Panc1 (cell line): Measurements from ENCODE around the gene ZNF652. TPM values are rescaled to one million over a fixed set of nuclear protein-coding genes. Genes with fewer than 3 reads are reported as not detected.

Experiments used
- ATAC-seq: fragments of 200-7000 bp; cut with Tn5 transposase; 2 replicates; pipeline ENCODE4 v1.9.1; 2020; ENCODE audit warnings: mild to moderate bottlenecking, moderate library complexity
- BruUV-seq: library from RNA; stranded (reverse); fragments of 400-500 nt; replicated peaks from 2 replicates; lab custom pipeline; 2021; lab: Mats Ljungman, UMichigan
- CTCF ChIA-PET: fragments of 300-600 bp; sonication (Branson Sonifier 250); formaldehyde crosslinking; loops from one replicate; lab custom pipeline; 2022; ENCODE audit warnings: antibody characterized with exemption; lab: Charles Lee
- POLR2A ChIA-PET: fragments of 300-600 bp; sonication (Branson Sonifier 250); formaldehyde crosslinking; loops from one replicate; lab custom pipeline; 2022; ENCODE audit warnings: antibody characterized with exemption; lab: Charles Lee
- DNase-seq: peaks from one replicate; pipeline ENCODE4 v3.0.0-alpha.2; 2010; ENCODE audit warnings: low read depth, low spot score
- H3K27ac ChIP-seq: 2 replicates; pipeline ENCODE4 v1.5.1; 2011; ENCODE audit warnings: mild to moderate bottlenecking, low read length, inconsistent platforms
- H3K27me3 ChIP-seq: fragments of 200-500 bp; sonication (Bioruptor generic); 2 replicates; pipeline ENCODE4 v1.6.0; 2014; ENCODE audit warnings: low read length, inconsistent platforms; ENCODE audit not compliant: control insufficient read depth, insufficient read depth
- H3K36me3 ChIP-seq: fragments of 200-500 bp; sonication (Bioruptor generic); 2 replicates; pipeline ENCODE4 v1.5.1; 2014; ENCODE audit warnings: inconsistent platforms, mild to moderate bottlenecking, low read length, moderate library complexity; ENCODE audit not compliant: control insufficient read depth, insufficient read depth
- H3K4me1 ChIP-seq: 2 replicates; pipeline ENCODE4 v1.5.1; 2011; ENCODE audit warnings: inconsistent platforms, mild to moderate bottlenecking, low read length, moderate library complexity; ENCODE audit not compliant: control insufficient read depth, insufficient read depth
- H3K4me3 ChIP-seq, 2 experiments: 2 replicates each; pipeline ENCODE4 v1.5.1; 2011 to 2012; ENCODE audit warnings: low read depth in 2 of 2, low read length in 2 of 2, mild to moderate bottlenecking in 2 of 2, inconsistent platforms in 1 of 2, moderate library complexity in 1 of 2
- H3K9me3 ChIP-seq: fragments of 200-500 bp; sonication (Bioruptor generic); 2 replicates; pipeline ENCODE4 v1.5.1; 2014; ENCODE audit warnings: low read depth, mild to moderate bottlenecking, inconsistent platforms, low read length, moderate library complexity; ENCODE audit not compliant: control insufficient read depth, insufficient read depth
- CTCF ChIP-seq: fragments of 450-650 bp; IDR thresholded peaks from 2 replicates; pipeline ENCODE4 v1.5.1; 2017; ENCODE audit warnings: mild to moderate bottlenecking
- POLR2AphosphoS5 ChIP-seq: IDR thresholded peaks from 2 replicates; pipeline ENCODE4 v1.6.1; 2012; ENCODE audit warnings: mild to moderate bottlenecking, low read depth, low read length, moderate library complexity
- REST ChIP-seq, 2 experiments: IDR thresholded peaks; 2 replicates each; pipeline ENCODE4 v1.6.1; 2011 to 2012; ENCODE audit warnings: low read depth in 2 of 2, control low read depth in 1 of 2, low read length in 1 of 2, mild to moderate bottlenecking in 1 of 2, moderate library complexity in 1 of 2; ENCODE audit not compliant: insufficient read depth in 1 of 2
- SIN3A ChIP-seq: IDR thresholded peaks from 2 replicates; pipeline ENCODE4 v1.6.1; 2012; ENCODE audit warnings: low read depth, mild to moderate bottlenecking, low read length, moderate library complexity, borderline replicate concordance; ENCODE audit not compliant: insufficient read depth
- TCF7L2 ChIP-seq: IDR thresholded peaks from 2 replicates; pipeline ENCODE4 v1.6.1; 2011; ENCODE audit warnings: mild to moderate bottlenecking, low read depth, low read length, inconsistent platforms
- in situ Hi-C: cut with HindIII; loops from 2 replicates; pipeline ENCODE4 v1.10.0; 2016; ENCODE audit warnings: low sequenced_read_pairs, low pct_unique_long_range_greater_than_20kb
- intact Hi-C: fragments of 100-400 bp; cut with micrococcal nuclease; formaldehyde crosslinking; loops from one replicate; pipeline ENCODE4 v1.10.0; 2022; ENCODE audit not compliant: unreplicated experiment
- total RNA-seq: library from RNA; stranded (reverse); gene quantifications from one replicate; pipeline ENCODE4 v1.2.1, GENCODE V29; 2021; ENCODE audit not compliant: unreplicated experiment

Gene ZNF652
- total RNA-seq, 1 experiment from 2014 or later, result 42.4 TPM

GRCh38 chr17:49357516-49357915, 4.5 kb downstream of the ZNF652 start:
- no TSS peak for BruUV-seq
- H3K27ac ChIP-seq, result no peak overlapping the region
- intact Hi-C loops (no loop called here), in situ Hi-C loops (no loop called here)
- H3K4me3 ChIP-seq, result no peak overlapping the region
- H3K9me3 ChIP-seq, result no peaks in the 10 kb centered on the region
- TF ChIP-seq REST (IDR thresholded peaks at IDR 0.05; ENCODE audit: insufficient read depth in 1 of 2, low read depth in 2 of 2, low read length in 1 of 2) (no peak), POLR2AphosphoS5 (no peak), SIN3A (no peak), TCF7L2 (no peak), CTCF (no peak)
- no peaks in the 10 kb centered on the region; the same call in 1 of the 2 replicates for H3K36me3 ChIP-seq
- DNase-seq (no peak), ATAC-seq (no peak)
- CTCF ChIA-PET, result interaction anchor here (0.7 kb wide), 1 partner anchor 118 kb away, joined by 7 read pairs; no protein-coding TSS in a partner anchor
- peaks cover 27% of the 10 kb centered on the region for H3K4me1 ChIP-seq
- H3K27me3 ChIP-seq, result no peaks in the 10 kb centered on the region
- POLR2A ChIA-PET, result interaction anchor here (0.7 kb wide), 1 partner anchor 11 kb away, joined by 4 read pairs; no protein-coding TSS in a partner anchor

GRCh38 chr17:49356320-49356719, 5.7 kb downstream of the ZNF652 start:
- no TSS peak for BruUV-seq
- Histone ChIP-seq H3K4me1 (peaks cover 27% of the 10 kb centered on the region), H3K9me3 (no peaks in the 10 kb centered on the region), H3K36me3 (no peaks in the 10 kb centered on the region; the same call in 1 of the 2 replicates), H3K4me3 (no peak overlapping the region), H3K27ac (no peak overlapping the region), H3K27me3 (no peaks in the 10 kb centered on the region)
- ATAC-seq, result no peak
- in situ Hi-C loops (no loop called here), intact Hi-C loops (no loop called here)
- ChIA-PET CTCF (no interaction called here), POLR2A (no interaction called here)
- no peak for TF ChIP-seq CTCF
- no peak for TF ChIP-seq TCF7L2
- no peak for TF ChIP-seq SIN3A
- TF ChIP-seq POLR2AphosphoS5, result no peak
- TF ChIP-seq REST (IDR thresholded peaks at IDR 0.05; ENCODE audit: insufficient read depth in 1 of 2, low read depth in 2 of 2, low read length in 1 of 2), result no peak
- DNase-seq, result no peak
